Ectodermal cell (in vitro differentiated cells): ENCODE results near the gene SIGLEC8.
"Not testable (repeated sequence)": the region's sequence is repeated elsewhere in the genome, so short reads cannot be mapped to it uniquely, and the experiment has no call there.

Experiments used
- H3K27ac ChIP-seq: 2 replicates; pipeline ENCODE4 v1.7.0; 2013; ENCODE audit warnings: mild to moderate bottlenecking, low read depth, low read length; ENCODE audit not compliant: insufficient read depth, poor library complexity, severe bottlenecking
- H3K27me3 ChIP-seq: 2 replicates; pipeline ENCODE4 v1.7.0; 2013; ENCODE audit warnings: mild to moderate bottlenecking, low read length; ENCODE audit not compliant: insufficient read depth, control insufficient read depth, poor library complexity, severe bottlenecking
- H3K36me3 ChIP-seq: one replicate; pipeline ENCODE4 v1.7.0; 2013; ENCODE audit warnings: low read length; ENCODE audit not compliant: control insufficient read depth, insufficient read depth
- H3K4me1 ChIP-seq: one replicate; pipeline ENCODE4 v1.7.0; 2013; ENCODE audit warnings: low read length; ENCODE audit not compliant: control insufficient read depth, insufficient read depth
- H3K4me3 ChIP-seq: 2 replicates; pipeline ENCODE4 v1.7.0; 2013; ENCODE audit warnings: low read depth, low read length, control low read depth; ENCODE audit not compliant: insufficient read depth
- H3K9me3 ChIP-seq: 2 replicates; pipeline ENCODE4 v1.7.0; 2013; ENCODE audit warnings: mild to moderate bottlenecking, low read length, moderate library complexity; ENCODE audit not compliant: control insufficient read depth
- WGBS, 2 experiments: methylation state at CpG; one replicate each; pipeline ENCODE4 v1.1.7; 2013; ENCODE audit warnings: missing lambda C conversion rate in 2 of 2; 5-methylcytosine and 5-hydroxymethylcytosine counted together

The SIGLEC8 gene

DNA sequence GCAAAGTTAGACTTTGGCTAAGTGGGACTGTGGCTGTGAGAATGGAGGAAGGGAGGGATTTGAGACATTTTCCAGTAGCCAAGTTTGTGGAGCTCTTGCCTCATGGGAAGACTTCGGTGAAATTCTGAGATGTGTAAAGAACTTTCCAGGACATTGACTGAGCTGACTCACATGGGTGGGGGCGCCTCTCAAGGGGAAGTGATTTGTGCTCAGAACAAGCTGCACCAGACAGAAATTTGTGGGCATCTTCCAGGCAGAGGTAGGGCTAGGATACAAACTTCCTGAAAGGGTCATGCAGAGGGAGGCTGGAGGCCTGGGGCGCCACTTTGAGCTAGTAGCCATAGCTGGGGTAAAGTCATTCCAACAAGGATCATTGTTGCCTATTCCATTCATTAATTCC lies 31.1 kb downstream of the SIGLEC8 start:
- Histone ChIP-seq H3K4me1 (no peaks in the 10 kb centered on the region), H3K27ac (no peak overlapping the region), H3K27me3 (no peaks in the 10 kb centered on the region), H3K4me3 (no peak overlapping the region), H3K9me3 (no peaks in the 10 kb centered on the region), H3K36me3 (no peaks in the 10 kb centered on the region)
- 82 to 86% methylated on average over 3 of the region's 3 CpGs for WGBS, 2 experiments

DNA sequence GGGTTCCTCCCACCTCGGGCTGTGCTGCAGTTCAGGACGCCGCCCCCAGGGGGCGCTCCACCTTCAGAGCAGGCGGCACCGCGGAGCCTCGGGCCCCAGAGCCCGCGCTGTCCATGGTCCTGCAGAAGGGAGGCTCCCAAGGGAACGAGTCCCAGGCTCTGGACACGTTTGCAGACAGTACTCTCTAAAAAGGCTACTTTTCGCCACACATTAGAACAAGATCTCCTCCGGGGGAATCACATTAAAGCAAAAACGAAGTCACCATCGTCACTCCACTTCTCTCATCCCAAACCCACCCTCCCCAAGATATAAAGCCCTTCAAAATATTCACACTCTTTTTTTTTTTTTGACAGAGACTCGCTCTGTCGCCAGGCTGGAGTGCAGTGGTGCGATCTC lies 36.2 kb downstream of the SIGLEC8 start:
- no peak overlapping the region for H3K27ac ChIP-seq
- H3K9me3 ChIP-seq = no peaks in the 10 kb centered on the region
- H3K4me1 ChIP-seq = no peaks in the 10 kb centered on the region
- H3K36me3 ChIP-seq = no peaks in the 10 kb centered on the region
- 6 to 10% methylated on average over 19 of the region's 19 CpGs for WGBS, 2 experiments
- H3K27me3 ChIP-seq = peaks cover 11% of the 10 kb centered on the region
- H3K4me3 ChIP-seq = peak overlapping the region; percentile 13

DNA sequence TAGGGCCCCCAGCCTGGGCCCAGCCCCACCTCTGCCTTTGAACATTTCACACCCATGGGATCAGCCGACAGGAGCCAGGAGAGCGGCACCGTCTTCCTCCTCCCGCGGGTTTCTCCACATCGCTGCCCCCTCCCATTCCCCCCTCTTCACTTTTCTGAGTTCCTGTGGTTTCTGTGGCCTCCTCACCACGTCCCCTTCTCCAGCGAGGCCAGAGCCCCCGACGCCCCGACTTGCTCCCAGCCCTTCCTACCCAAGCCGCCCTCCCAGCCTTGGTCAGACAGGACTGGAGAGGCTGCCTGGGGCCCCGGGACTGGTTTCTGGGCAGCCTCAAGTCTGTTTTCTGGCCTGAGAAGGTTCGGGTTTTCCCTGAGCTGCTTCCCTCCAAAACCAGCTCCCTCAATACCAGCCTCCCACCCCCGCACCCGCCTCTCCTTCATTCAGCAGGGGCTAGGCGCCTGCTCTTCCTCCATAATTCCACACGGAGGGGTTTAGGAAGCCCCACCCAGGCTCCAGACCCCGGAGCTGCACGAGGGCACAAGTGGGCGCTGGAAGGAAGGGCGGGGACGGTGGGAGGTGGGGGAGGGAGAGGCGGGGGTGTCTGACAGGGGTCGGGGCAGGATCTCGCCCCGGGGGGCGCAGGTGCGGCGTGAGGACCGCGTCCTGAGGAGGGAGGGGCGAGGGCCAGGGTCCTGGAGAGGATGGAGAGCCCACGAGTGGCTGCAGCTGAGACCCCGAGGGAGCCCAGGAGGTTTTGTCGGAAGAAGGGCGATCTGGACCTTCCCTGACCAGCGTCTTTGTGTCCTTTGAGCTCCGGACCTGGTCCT lies 36.8 kb downstream of the SIGLEC8 start:
- no peaks in the 10 kb centered on the region for H3K9me3 ChIP-seq
- 21 to 23% methylated on average over 39 of the region's 39 CpGs for WGBS, 2 experiments
- H3K36me3 ChIP-seq = no peaks in the 10 kb centered on the region
- H3K4me1 ChIP-seq = no peaks in the 10 kb centered on the region
- H3K4me3 ChIP-seq = peak overlapping the region; percentile 13
- H3K27ac ChIP-seq = no peak overlapping the region
- H3K27me3 ChIP-seq = peaks cover 11% of the 10 kb centered on the region

DNA sequence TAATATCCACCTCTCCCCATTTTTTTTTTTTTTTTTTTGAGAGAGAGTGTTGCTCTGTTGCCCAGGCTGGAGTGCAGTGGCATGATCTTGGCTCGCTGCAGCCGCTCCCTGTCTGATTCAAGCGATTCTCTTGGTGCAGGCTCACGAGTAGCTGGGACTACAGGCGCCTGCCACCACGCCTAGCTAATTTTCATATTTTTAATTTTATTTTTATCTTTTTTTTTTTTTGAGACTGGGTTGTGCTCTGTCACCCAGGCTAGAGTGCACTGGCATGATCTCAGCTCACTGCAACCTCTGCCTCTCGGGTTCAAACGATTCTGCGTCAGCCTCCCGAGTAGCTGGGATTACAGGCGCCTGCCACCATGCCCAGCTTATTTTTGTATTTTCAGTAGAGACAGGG lies 37.7 kb downstream of the SIGLEC8 start:
- H3K9me3 ChIP-seq, H3K36me3 ChIP-seq, H3K4me3 ChIP-seq, H3K27ac ChIP-seq, H3K4me1 ChIP-seq: not testable (repeated sequence)
- WGBS, 2 experiments = 87 to 90% methylated on average over 11 of the region's 11 CpGs
- peaks cover 11% of the 10 kb centered on the region for H3K27me3 ChIP-seq

DNA sequence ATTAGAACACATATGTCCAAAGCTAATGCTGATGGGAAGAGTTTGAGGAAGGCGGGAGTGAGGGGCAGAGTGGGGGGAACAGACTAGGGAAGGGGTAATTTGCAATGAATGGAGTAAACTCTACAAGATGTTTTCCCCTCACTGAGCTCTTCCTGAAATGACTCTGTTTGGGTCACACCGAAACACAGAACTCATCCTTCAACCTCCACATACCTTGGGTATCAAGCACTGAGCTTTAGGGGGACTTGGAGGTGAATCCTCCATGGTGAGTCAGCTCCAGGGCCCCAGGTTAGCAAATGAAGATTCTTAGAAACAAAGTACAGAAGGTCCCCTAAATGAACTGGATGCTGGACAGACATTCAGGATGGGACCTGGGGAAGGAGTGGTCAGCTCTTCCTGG lies 39.5 kb downstream of the SIGLEC8 start:
- Histone ChIP-seq H3K27ac (no peak overlapping the region), H3K4me3 (no peak overlapping the region), H3K36me3 (no peaks in the 10 kb centered on the region), H3K9me3 (no peaks in the 10 kb centered on the region), H3K4me1 (no peaks in the 10 kb centered on the region), H3K27me3 (peaks cover 11% of the 10 kb centered on the region)
- 91 to 92% methylated on average over 2 of the region's 2 CpGs for WGBS, 2 experiments

DNA sequence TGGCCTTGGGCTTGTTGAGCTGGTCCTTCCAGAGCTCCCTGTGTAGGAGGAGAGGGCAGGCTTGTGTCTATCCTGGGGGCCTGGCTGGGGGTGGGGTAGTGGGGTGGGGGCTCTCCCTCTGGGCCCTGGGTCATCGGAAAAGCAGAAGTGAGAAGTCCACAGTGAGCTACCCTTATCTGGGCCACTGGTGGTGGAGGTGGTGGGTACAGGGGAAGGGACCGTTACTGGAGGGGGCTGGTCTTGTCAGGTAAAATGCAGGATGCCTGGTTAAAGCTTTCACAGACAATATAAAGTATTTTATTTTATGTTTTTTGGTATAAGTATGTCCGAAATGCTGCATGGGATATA lies 40.5 kb downstream of the SIGLEC8 start:
- Histone ChIP-seq H3K4me1 (no peaks in the 10 kb centered on the region), H3K9me3 (no peaks in the 10 kb centered on the region), H3K36me3 (no peaks in the 10 kb centered on the region), H3K4me3 (no peak overlapping the region), H3K27ac (no peak overlapping the region), H3K27me3 (peaks cover 11% of the 10 kb centered on the region)
- 89 to 96% methylated on average over 2 of the region's 3 CpGs for WGBS, 2 experiments

DNA sequence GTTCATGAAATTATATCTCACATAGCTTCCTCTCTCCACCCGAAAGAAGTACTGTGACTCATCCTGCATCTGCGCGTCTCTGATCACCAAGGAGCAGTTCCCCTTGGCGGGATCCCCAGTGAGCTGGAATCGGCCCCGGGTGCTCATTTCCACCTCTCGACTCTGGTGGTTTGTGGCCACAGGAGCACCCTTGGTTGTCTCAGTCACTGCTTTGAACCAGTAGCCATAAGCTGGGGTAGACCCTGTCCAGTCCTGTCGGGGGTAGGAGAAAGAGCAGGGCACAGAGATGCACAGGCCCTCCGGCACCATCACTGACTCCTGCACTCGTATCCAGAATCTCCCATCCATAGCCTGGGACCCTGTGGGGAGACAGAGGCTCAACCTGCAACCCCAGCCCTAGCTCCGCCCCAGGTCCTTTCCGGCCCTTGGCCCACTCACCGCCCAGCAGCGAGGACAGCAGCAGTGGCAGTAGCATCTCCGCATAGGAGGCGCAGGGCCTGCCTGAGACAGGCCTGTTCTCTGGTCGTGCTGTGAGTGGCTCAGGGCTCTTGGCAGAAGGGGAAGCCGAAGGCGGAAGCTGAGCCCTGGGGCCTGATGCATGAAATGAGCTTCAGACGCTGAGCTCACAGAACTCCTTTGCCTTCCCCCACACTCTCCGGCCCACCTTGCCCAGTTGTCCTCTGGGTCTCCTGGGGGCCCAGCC lies 41.0 kb downstream of the SIGLEC8 start, which contains the start of gene SIGLEC10:
Gene SIGLEC10 (minus strand): TSS at position 536 of the 703 bp plus-strand sequence. CDS start 61 bp downstream, at position 475.
- no peak within 1 kb of the TSS for H3K4me3 ChIP-seq
- 83% methylated on average over 21 of the region's 21 CpGs for WGBS, 2 experiments
- no peaks in the 10 kb centered on the region for H3K4me1 ChIP-seq
- no peak within 1 kb of the TSS for H3K27ac ChIP-seq
- no peaks in the 10 kb centered on the region for H3K36me3 ChIP-seq
- H3K9me3 ChIP-seq = no peaks in the 10 kb centered on the region
- peaks cover 11% of the 10 kb centered on the region for H3K27me3 ChIP-seq

DNA sequence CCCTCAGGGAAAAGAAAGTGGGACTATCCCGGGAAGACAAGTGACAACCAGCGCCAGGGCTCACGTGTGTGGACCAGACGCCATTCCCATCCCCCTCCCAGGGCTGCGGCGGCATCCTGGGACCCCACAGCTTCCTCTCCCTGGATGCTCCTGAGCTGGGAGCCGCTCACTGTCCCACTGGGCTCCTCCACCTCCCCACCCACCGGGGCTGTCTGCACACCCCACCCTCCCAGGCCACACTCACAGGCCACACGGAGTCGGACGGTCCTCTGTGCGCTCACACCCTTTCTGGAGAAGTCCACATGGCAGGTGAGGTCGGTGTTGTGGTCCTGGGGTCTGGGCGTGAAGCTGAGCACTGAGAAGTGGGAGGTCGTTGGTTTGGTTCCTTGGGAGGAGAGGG lies 41.8 kb downstream of the SIGLEC8 start:
- not testable (repeated sequence) for H3K27me3 ChIP-seq
- WGBS, 2 experiments = 91 to 92% methylated on average over 13 of the region's 15 CpGs

DNA sequence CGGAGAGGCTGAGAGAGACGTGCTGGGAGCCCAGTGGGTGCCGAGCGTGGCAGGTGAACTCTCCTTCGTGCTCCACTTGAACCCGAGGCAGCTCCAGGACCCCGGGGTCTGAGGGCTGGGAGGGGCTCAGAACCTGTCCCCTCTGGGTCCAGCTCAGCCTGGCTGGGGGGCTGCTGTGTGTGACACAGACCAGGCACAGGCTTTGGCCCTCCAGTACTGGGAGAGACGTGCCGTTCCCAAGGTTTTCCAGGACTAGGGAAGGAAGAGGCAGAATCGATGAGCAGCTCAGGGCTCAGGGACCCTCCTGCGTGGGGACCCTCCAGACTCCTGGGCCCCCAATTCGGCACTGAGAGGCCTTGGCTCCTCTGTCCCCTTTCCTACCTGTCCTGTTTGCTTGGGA lies 43.1 kb downstream of the SIGLEC8 start:
- WGBS, 2 experiments = 92 to 93% methylated on average over 12 of the region's 12 CpGs
- Histone ChIP-seq H3K4me3 (no peak overlapping the region), H3K36me3 (no peaks in the 10 kb centered on the region), H3K27ac (no peak overlapping the region), H3K9me3 (no peaks in the 10 kb centered on the region), H3K27me3 (no peaks in the 10 kb centered on the region), H3K4me1 (no peaks in the 10 kb centered on the region)

More for the DNA sequence above, 41.8 kb downstream of the SIGLEC8 start:
- H3K4me3 ChIP-seq, H3K9me3 ChIP-seq, H3K36me3 ChIP-seq, H3K4me1 ChIP-seq, H3K27ac ChIP-seq: not testable (repeated sequence)

DNA sequence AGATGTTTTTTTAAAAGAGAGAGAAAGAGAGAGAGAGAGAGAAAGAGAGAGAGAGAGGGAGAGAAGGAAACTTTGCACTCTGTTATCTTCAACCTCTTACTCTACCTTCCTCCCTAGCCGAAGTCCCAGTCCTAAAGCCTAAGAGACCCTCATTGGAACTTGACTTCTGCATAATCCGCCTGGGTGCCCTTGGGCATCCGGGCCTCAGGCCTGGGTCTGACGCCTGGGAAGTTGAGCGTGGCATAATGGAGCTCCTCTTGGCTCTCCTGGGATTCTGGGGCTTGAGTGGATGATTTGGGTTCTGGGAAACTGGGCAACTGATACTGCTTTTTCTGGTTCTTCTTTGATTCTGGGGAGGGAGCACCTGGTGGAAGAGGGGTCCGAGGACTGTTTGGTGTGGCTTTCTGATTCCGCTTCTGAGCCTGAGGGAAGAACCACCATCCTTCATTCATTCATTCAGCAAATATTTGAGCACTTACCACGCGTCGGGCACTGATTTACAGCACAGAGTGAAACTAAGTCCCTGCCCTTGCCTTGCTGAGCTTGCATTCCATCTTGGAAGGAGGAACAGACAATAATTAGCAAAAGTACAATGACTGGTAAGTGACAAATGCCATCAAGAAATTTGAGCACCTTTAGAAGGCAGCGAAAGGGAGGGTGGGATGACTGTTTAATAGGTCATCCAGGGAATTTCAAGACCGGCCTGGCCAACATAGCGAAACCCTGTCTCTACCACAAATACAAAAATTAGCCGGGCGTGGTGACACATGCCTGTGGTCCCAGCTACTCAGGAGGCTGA lies 47.1 kb downstream of the SIGLEC8 start:
- Histone ChIP-seq H3K27me3 (no peaks in the 10 kb centered on the region), H3K36me3 (no peaks in the 10 kb centered on the region), H3K27ac (no peak overlapping the region), H3K4me3 (no peak overlapping the region), H3K4me1 (no peaks in the 10 kb centered on the region), H3K9me3 (no peaks in the 10 kb centered on the region)
- WGBS, 2 experiments = 92 to 93% methylated on average over 15 of the region's 15 CpGs
